HG03139 (cell line): ENCODE data around the gene DDR1.

Source experiments
- ATAC-seq: cut with Tn5 transposase; IDR thresholded peaks from one replicate; pipeline ENCODE4 v1.9.1; 2021; ENCODE audit not compliant: unreplicated experiment

DDR1 gene

GRCh38 chr6:30880698-30881252 lies 3.5 kb upstream of the DDR1 start:
- ATAC-seq = no peak

- ATAC-seq = no peak
Measured at GRCh38 chr6:30881392-30882203, 2.7 kb upstream of the DDR1 start.

GRCh38 chr6:30882204-30882758 lies 2.0 kb upstream of the DDR1 start:
- ATAC-seq = no peak

- no peak for ATAC-seq
Measured at GRCh38 chr6:30882759-30883684, 1.3 kb upstream of the DDR1 start.

- no peak for ATAC-seq
Measured at GRCh38 chr6:30884521-30885480, 482 bp downstream of the DDR1 start.

- ATAC-seq = no peak
Measured at GRCh38 chr6:30885481-30885998, 1.2 kb downstream of the DDR1 start.

- ATAC-seq = no peak
Measured at GRCh38 chr6:30885999-30886896, 1.9 kb downstream of the DDR1 start.

- no peak for ATAC-seq
Measured at GRCh38 chr6:30886897-30887255, 2.6 kb downstream of the DDR1 start.

GRCh38 chr6:30887901-30888815 lies 3.8 kb downstream of the DDR1 start:
- no peak for ATAC-seq

GRCh38 chr6:30888816-30889495 lies 4.6 kb downstream of the DDR1 start:
- no peak for ATAC-seq

- no peak for ATAC-seq
Measured at GRCh38 chr6:30889496-30889885, 5.2 kb downstream of the DDR1 start.

- ATAC-seq = no peak
Measured at GRCh38 chr6:30889921-30890645, 5.8 kb downstream of the DDR1 start.

GRCh38 chr6:30890646-30891449 lies 6.5 kb downstream of the DDR1 start:
- no peak for ATAC-seq

- no peak for ATAC-seq
Measured at GRCh38 chr6:30891450-30891723, 7.1 kb downstream of the DDR1 start.

GRCh38 chr6:30891816-30892538 lies 7.7 kb downstream of the DDR1 start:
- ATAC-seq = no peak
